CD4-positive, alpha-beta T cell (primary cell): ENCODE measurements around the gene SH3BP5. TPM values are rescaled to one million over a fixed set of nuclear protein-coding genes. Genes with fewer than 3 reads are reported as not detected.

Experiments used
- ATAC-seq: fragments of 200-7000 bp; cut with Tn5 transposase; one replicate; pipeline ENCODE4 v1.10.0; 2022; ENCODE audit warnings: mild to moderate bottlenecking; ENCODE audit not compliant: poor library complexity
- CTCF ChIA-PET: fragments of 350-600 bp; sonication (Branson Sonifier 250); formaldehyde crosslinking; loops from one replicate; lab custom pipeline; 2021; ENCODE audit warnings: antibody characterized with exemption, inconsistent platforms; lab: Charles Lee
- POLR2A ChIA-PET: fragments of 350-600 bp; sonication (Branson Sonifier 250); formaldehyde crosslinking; loops from one replicate; lab custom pipeline; 2021; ENCODE audit warnings: antibody characterized with exemption, inconsistent platforms; lab: Charles Lee
- DNase-seq, 14 experiments: peaks; one replicate each; pipeline ENCODE4 v3.0.0-alpha.2; 2013 to 2020; ENCODE audit warnings: mixed read lengths in 2 of 14
- H3K27ac ChIP-seq, 2 donors: one replicate each; pipeline versions ENCODE4 v1.5.1 to v1.7.0; 2013; ENCODE audit warnings: low read length in 2 of 2, low read depth in 1 of 2, mild to moderate bottlenecking in 1 of 2
- H3K27me3 ChIP-seq, 2 experiments: 1 replicate in 1 of 2; 2 replicates in 1 of 2; pipeline versions ENCODE4 v1.6.1 to v1.7.0; 2013; ENCODE audit warnings: low read length in 2 of 2, control low read depth in 1 of 2, mild to moderate bottlenecking in 1 of 2, moderate library complexity in 1 of 2; ENCODE audit not compliant: insufficient read depth in 2 of 2, control insufficient read depth in 1 of 2
- H3K36me3 ChIP-seq: one replicate; pipeline ENCODE4 v1.6.1; 2013; ENCODE audit warnings: low read length, control low read depth; ENCODE audit not compliant: insufficient read depth
- H3K4me1 ChIP-seq: one replicate; pipeline ENCODE4 v1.6.1; 2013; ENCODE audit warnings: low read length, control low read depth; ENCODE audit not compliant: insufficient read depth
- H3K4me3 ChIP-seq: one replicate; pipeline ENCODE4 v1.5.1; 2013; ENCODE audit warnings: mild to moderate bottlenecking, low read length, moderate library complexity
- H3K9me3 ChIP-seq, 2 experiments: 1 replicate in 1 of 2; 2 replicates in 1 of 2; pipeline versions ENCODE4 v1.6.1 to v1.7.0; 2013; ENCODE audit warnings: low read length in 2 of 2, mild to moderate bottlenecking in 2 of 2, control low read depth in 1 of 2, moderate library complexity in 1 of 2; ENCODE audit not compliant: control insufficient read depth in 1 of 2, insufficient read depth in 1 of 2
- H3K27ac Mint-ChIP-seq: one replicate; pipeline ENCODE4 v1.8.0; 2020; ENCODE audit warnings: mixed read lengths
- H3K27me3 Mint-ChIP-seq: one replicate; pipeline ENCODE4 v1.8.0; 2021; ENCODE audit warnings: mixed read lengths
- H3K36me3 Mint-ChIP-seq: one replicate; pipeline ENCODE4 v1.8.0; 2021; ENCODE audit warnings: low read depth, mixed read lengths
- H3K4me1 Mint-ChIP-seq: one replicate; pipeline ENCODE4 v1.8.0; 2021; ENCODE audit warnings: low read depth, mixed read lengths
- H3K4me3 Mint-ChIP-seq: one replicate; pipeline ENCODE4 v1.8.0; 2020; ENCODE audit warnings: mild to moderate bottlenecking, mixed read lengths
- H3K9me3 Mint-ChIP-seq: one replicate; pipeline ENCODE4 v1.8.0; 2020; ENCODE audit warnings: mixed read lengths
- intact Hi-C, 2 experiments: fragments of 100-400 bp; cut with DNase I in 1 of 2; cut with micrococcal nuclease in 1 of 2; formaldehyde crosslinking; loops; one replicate each; pipeline versions ENCODE4 v1.15.1 to v1.9.0; 2023 to 2025; cut with DNase I, micrococcal nuclease
- total RNA-seq, 174 experiments: library from RNA in 2 of 174; stranded (reverse) in 2 of 174; gene quantifications; one replicate each; pipeline ENCODE4 v1.2.3 and lab custom pipeline; 2021 to 2026
- TF ChIP-seq, protein P1 (sequence below): fragments of 200-600 bp; IDR thresholded peaks from one replicate; pipeline ENCODE4 v1.8.0; 2022; ENCODE audit warnings: antibody characterized with exemption, mild to moderate bottlenecking

SH3BP5 gene
- total RNA-seq, 2 experiments from 2014 or later = 16.8 to 17.7 TPM

DNA sequence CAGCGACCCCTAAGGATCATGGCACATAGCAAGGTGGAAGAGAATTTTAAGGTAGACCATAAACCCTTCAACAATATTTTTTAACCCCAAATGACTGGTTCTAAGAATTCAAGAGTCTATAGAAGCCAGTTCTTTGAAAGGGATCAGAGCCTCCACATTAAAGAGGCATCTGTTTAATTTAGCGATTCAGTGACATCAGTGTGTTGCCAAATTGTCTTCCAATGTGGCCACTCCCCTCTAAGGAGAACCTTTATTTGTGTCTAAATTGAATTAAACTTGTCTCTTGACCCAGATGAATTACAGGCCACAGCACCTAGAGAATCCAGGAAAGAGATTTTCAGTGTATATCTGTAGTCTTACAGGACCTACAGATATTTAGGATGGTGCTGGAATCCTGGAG is 6.6 kb upstream of the SH3BP5 start:
- H3K27ac Mint-ChIP-seq = no peak overlapping the region
- H3K36me3 Mint-ChIP-seq = no peaks in the 10 kb centered on the region
- DNase-seq = no peak
- Histone ChIP-seq H3K27me3 (no peaks in the 10 kb centered on the region), H3K4me3 (no peak overlapping the region), H3K36me3 (no peaks in the 10 kb centered on the region), H3K4me1 (peaks cover 5% of the 10 kb centered on the region), H3K9me3 (no peaks in the 10 kb centered on the region), H3K27ac (no peak overlapping the region)
- ATAC-seq = no peak
- CTCF ChIA-PET = no interaction called here
- intact Hi-C loops = no loop called here
- POLR2A ChIA-PET = no interaction called here
- TF ChIP-seq, protein P1, sequence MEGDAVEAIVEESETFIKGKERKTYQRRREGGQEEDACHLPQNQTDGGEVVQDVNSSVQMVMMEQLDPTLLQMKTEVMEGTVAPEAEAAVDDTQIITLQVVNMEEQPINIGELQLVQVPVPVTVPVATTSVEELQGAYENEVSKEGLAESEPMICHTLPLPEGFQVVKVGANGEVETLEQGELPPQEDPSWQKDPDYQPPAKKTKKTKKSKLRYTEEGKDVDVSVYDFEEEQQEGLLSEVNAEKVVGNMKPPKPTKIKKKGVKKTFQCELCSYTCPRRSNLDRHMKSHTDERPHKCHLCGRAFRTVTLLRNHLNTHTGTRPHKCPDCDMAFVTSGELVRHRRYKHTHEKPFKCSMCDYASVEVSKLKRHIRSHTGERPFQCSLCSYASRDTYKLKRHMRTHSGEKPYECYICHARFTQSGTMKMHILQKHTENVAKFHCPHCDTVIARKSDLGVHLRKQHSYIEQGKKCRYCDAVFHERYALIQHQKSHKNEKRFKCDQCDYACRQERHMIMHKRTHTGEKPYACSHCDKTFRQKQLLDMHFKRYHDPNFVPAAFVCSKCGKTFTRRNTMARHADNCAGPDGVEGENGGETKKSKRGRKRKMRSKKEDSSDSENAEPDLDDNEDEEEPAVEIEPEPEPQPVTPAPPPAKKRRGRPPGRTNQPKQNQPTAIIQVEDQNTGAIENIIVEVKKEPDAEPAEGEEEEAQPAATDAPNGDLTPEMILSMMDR = no peak
- no peaks in the 10 kb centered on the region for H3K27me3 Mint-ChIP-seq
- no peak overlapping the region for H3K4me3 Mint-ChIP-seq
- H3K9me3 Mint-ChIP-seq = no peaks in the 10 kb centered on the region
- H3K4me1 Mint-ChIP-seq = peaks cover 12% of the 10 kb centered on the region

DNA sequence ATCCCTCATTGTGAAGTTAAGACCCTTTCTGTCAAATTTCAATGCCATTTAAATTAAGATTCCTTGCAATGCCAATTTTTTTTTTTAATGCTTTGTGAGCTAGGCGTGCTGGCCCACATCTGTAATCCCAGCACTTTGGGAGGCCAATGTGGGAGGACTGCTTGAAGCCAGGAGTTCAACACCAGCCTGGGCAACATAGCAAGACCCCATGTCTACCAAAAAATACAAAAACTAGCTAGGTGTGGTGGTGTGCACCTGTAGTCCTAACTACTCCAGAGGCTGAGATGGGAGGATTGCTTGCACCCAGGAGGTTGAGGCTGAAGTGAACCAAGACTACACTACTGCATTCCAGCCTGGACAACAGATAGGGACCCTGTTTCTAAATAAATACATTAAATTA is 5.6 kb upstream of the SH3BP5 start:
- TF ChIP-seq, protein P1 = no peak
- DNase-seq = no peak
- H3K4me1 Mint-ChIP-seq = peaks cover 18% of the 10 kb centered on the region
- ATAC-seq = no peak
- no peak overlapping the region for H3K4me3 Mint-ChIP-seq
- no peaks in the 10 kb centered on the region for H3K9me3 ChIP-seq
- H3K27me3 ChIP-seq = no peaks in the 10 kb centered on the region
- H3K27ac Mint-ChIP-seq = no peak overlapping the region
- H3K36me3 ChIP-seq = no peaks in the 10 kb centered on the region
- intact Hi-C loops = no loop called here
- H3K4me1 ChIP-seq = peaks cover 14% of the 10 kb centered on the region
- ChIA-PET CTCF (interaction anchor here (0.7 kb wide), 1 partner anchor 65 kb away, joined by 3 read pairs; no protein-coding TSS in a partner anchor), POLR2A (no interaction called here)
- H3K27me3 Mint-ChIP-seq = no peaks in the 10 kb centered on the region
- no peaks in the 10 kb centered on the region for H3K36me3 Mint-ChIP-seq
- no peak overlapping the region for H3K4me3 ChIP-seq
- no peak overlapping the region for H3K27ac ChIP-seq
- no peaks in the 10 kb centered on the region for H3K9me3 Mint-ChIP-seq

- no peak for DNase-seq
- Histone ChIP-seq H3K27ac (no peak overlapping the region), H3K9me3 (no peaks in the 10 kb centered on the region), H3K27me3 (no peaks in the 10 kb centered on the region), H3K4me1 (peaks cover 22% of the 10 kb centered on the region), H3K4me3 (no peak overlapping the region), H3K36me3 (no peaks in the 10 kb centered on the region)
- Mint-ChIP-seq H3K27ac (no peak overlapping the region), H3K4me3 (no peak overlapping the region), H3K4me1 (peaks cover 25% of the 10 kb centered on the region), H3K27me3 (no peaks in the 10 kb centered on the region), H3K9me3 (no peaks in the 10 kb centered on the region), H3K36me3 (peaks cover 9% of the 10 kb centered on the region)
- intact Hi-C loops = no loop called here
- POLR2A ChIA-PET = no interaction called here
- no peak for ATAC-seq
- CTCF ChIA-PET = no interaction called here
- TF ChIP-seq, protein P1 = no peak
Measured at GRCh38 chr3:15336057-15336456, 3.7 kb upstream of the SH3BP5 start.
